A673 (cell line): ENCODE measurements around the gene C21orf58.

Source experiments
- CTCF ChIP-seq: fragments of 300-800, 200-600 bp; sonication (generic); conservative IDR thresholded peaks from 2 replicates; pipeline ENCODE4 v1.5.1; 2017; ENCODE audit warnings: low read depth, mild to moderate bottlenecking, antibody characterized with exemption, low read length, moderate library complexity, mixed read lengths
- EZH2 ChIP-seq: fragments of 200-600 bp; sonication (generic); IDR thresholded peaks from 2 replicates; pipeline ENCODE4 v1.6.1; 2017; ENCODE audit warnings: borderline replicate concordance, low read depth, mild to moderate bottlenecking, mixed read lengths, antibody characterized with exemption, low read length; ENCODE audit not compliant: poor library complexity, severe bottlenecking

- TF ChIP-seq CTCF (no peak), EZH2 (no peak)
Measured at GRCh38 chr21:46322351-46323226, 1.1 kb downstream of the C21orf58 start.
